HCT116 (cell line): ENCODE data around the gene PRIMA1. TPM values are rescaled to one million over a fixed set of nuclear protein-coding genes. Genes with fewer than 3 reads are reported as not detected.
A peak's percentile ranks its signal among the peaks of the same experiment; 100 is the strongest.

ENCODE experiments used
- ATAC-seq: fragments of 200-7000 bp; cut with Tn5 transposase; 2 replicates; pipeline ENCODE4 v1.9.1; 2020; ENCODE audit warnings: mild to moderate bottlenecking, moderate library complexity
- BruUV-seq: library from RNA; stranded (reverse); fragments of 400-500 nt; replicated peaks from 2 replicates; lab custom pipeline; 2021; lab: Mats Ljungman, UMichigan
- CTCF ChIA-PET: fragments of 300-600 bp; sonication (Branson Sonifier 250); formaldehyde crosslinking; loops from one replicate; lab custom pipeline; 2021; ENCODE audit warnings: antibody characterized with exemption; lab: Charles Lee
- POLR2A ChIA-PET: fragments of 300-600, 350-600 bp; sonication (Branson Sonifier 250); formaldehyde crosslinking; loops from one replicate; lab custom pipeline; 2021; ENCODE audit warnings: antibody characterized with exemption; lab: Charles Lee
- RAD21 ChIA-PET, 2 experiments: fragments of 300-600 bp; sonication (Branson Sonifier 250); formaldehyde crosslinking; loops; one replicate each; lab custom pipeline; 2023; ENCODE audit warnings: low total read pairs in 2 of 2; ENCODE audit not compliant: uncharacterized antibody in 2 of 2, unreplicated experiment in 2 of 2, low non-redundant PET in 1 of 2; lab: Charles Lee
- DNase-seq: peaks from one replicate; pipeline ENCODE4 v3.0.0-alpha.2; 2010; ENCODE audit warnings: low read depth, low spot score
- H2AFZ ChIP-seq: fragments of 200-600 bp; shearing (Covaris generic), sonication (generic); 2 replicates; pipeline ENCODE4 v1.6.1; 2017; ENCODE audit warnings: low read depth, mixed run types, mixed read lengths, antibody characterized with exemption, low read length; ENCODE audit not compliant: poor library complexity, severe bottlenecking
- H3K27ac ChIP-seq: 2 replicates; pipeline ENCODE4 v1.5.1; 2012; ENCODE audit warnings: low read depth, low read length
- H3K27me3 ChIP-seq: fragments of 200-600 bp; sonication (generic); 2 replicates; pipeline ENCODE4 v1.6.1; 2016; ENCODE audit warnings: mixed run types, low read length, mixed read lengths; ENCODE audit not compliant: insufficient read depth
- H3K36me3 ChIP-seq, 2 experiments: fragments of 200-500 bp in 1 of 2; fragments of 200-600 bp in 1 of 2; sonication (Bioruptor generic) in 1 of 2; sonication (generic) in 1 of 2; 2 replicates each; pipeline versions ENCODE4 v1.5.1 to v1.6.1; 2014 to 2016; ENCODE audit warnings: low read length in 2 of 2, inconsistent platforms in 1 of 2, mixed read lengths in 1 of 2, mixed run types in 1 of 2; ENCODE audit not compliant: insufficient read depth in 2 of 2, control insufficient read depth in 1 of 2
- H3K4me1 ChIP-seq, 2 experiments: fragments of 200-600 bp in 1 of 2; sonication (generic) in 1 of 2; 2 replicates each; pipeline versions ENCODE4 v1.5.1 to v1.6.1; 2012 to 2017; ENCODE audit warnings: low read length in 2 of 2, inconsistent platforms in 1 of 2, mild to moderate bottlenecking in 1 of 2, mixed read lengths in 1 of 2, mixed run types in 1 of 2, moderate library complexity in 1 of 2; ENCODE audit not compliant: insufficient read depth in 2 of 2, control insufficient read depth in 1 of 2
- H3K4me2 ChIP-seq: fragments of 200-600 bp; sonication (generic); 2 replicates; pipeline ENCODE4 v1.6.1; 2017; ENCODE audit warnings: mixed run types, low read length, mixed read lengths
- H3K4me3 ChIP-seq, 2 experiments: fragments of 200-600 bp in 1 of 2; sonication (generic) in 1 of 2; replicated peaks in 1 of 2; 2 replicates each; pipeline ENCODE4 v1.5.1; 2011 to 2016; ENCODE audit warnings: low read length in 2 of 2, control low read depth in 1 of 2, low read depth in 1 of 2, mild to moderate bottlenecking in 1 of 2, mixed read lengths in 1 of 2, mixed run types in 1 of 2
- H3K79me2 ChIP-seq: fragments of 200-600 bp; sonication (generic); 2 replicates; pipeline ENCODE4 v1.6.1; 2017; ENCODE audit warnings: mild to moderate bottlenecking, mixed run types, low read length, moderate library complexity, mixed read lengths; ENCODE audit not compliant: insufficient read depth
- H3K9ac ChIP-seq: fragments of 200-600 bp; sonication (generic); 2 replicates; pipeline ENCODE4 v1.6.1; 2016; ENCODE audit warnings: low read length, mixed read lengths
- H3K9me2 ChIP-seq: fragments of 200-600 bp; sonication (generic), shearing (Covaris generic); 2 replicates; pipeline ENCODE4 v1.6.1; 2017; ENCODE audit warnings: mixed run types, mild to moderate bottlenecking, moderate library complexity; ENCODE audit not compliant: insufficient read depth
- H3K9me3 ChIP-seq, 2 experiments: fragments of 200-500 bp in 1 of 2; fragments of 200-600 bp in 1 of 2; sonication (Bioruptor generic) in 1 of 2; sonication (generic) in 1 of 2; 2 replicates each; pipeline ENCODE4 v1.6.1; 2014 to 2017; ENCODE audit warnings: low read length in 2 of 2, mixed read lengths in 2 of 2, inconsistent platforms in 1 of 2, low read depth in 1 of 2, mild to moderate bottlenecking in 1 of 2, mixed run types in 1 of 2, moderate library complexity in 1 of 2; ENCODE audit not compliant: control insufficient read depth in 1 of 2, insufficient read depth in 1 of 2
- H4K20me1 ChIP-seq: fragments of 200-600 bp; sonication (generic), shearing (Covaris generic); 2 replicates; pipeline ENCODE4 v1.6.1; 2017; ENCODE audit warnings: mixed run types, mild to moderate bottlenecking, moderate library complexity; ENCODE audit not compliant: insufficient read depth
- CBX3 ChIP-seq: IDR thresholded peaks from 2 replicates; pipeline ENCODE4 v1.6.1; 2012; ENCODE audit warnings: low read depth
- CEBPB ChIP-seq: IDR thresholded peaks from 2 replicates; pipeline ENCODE4 v1.6.1; 2012; ENCODE audit warnings: low read depth
- EGR1 ChIP-seq: IDR thresholded peaks from 2 replicates; pipeline ENCODE4 v1.6.1; 2012; ENCODE audit warnings: low read depth
- EZH2phosphoT487 ChIP-seq: fragments of 200-600 bp; IDR thresholded peaks from 2 replicates; pipeline ENCODE4 v1.6.1; 2018; ENCODE audit warnings: antibody characterized with exemption, borderline replicate concordance
- JUND ChIP-seq: IDR thresholded peaks from 2 replicates; pipeline ENCODE4 v1.6.1; 2012
- POLR2A ChIP-seq: IDR thresholded peaks from 2 replicates; pipeline ENCODE4 v1.7.0; 2011; ENCODE audit warnings: borderline replicate concordance; ENCODE audit not compliant: insufficient read depth, insufficient read length; ENCODE audit errors: extremely low read depth
- POLR2AphosphoS5 ChIP-seq: IDR thresholded peaks from 2 replicates; pipeline ENCODE4 v1.6.1; 2011; ENCODE audit warnings: mild to moderate bottlenecking, low read depth, low read length, moderate library complexity
- SIN3A ChIP-seq: IDR thresholded peaks from 2 replicates; pipeline ENCODE4 v1.6.1; 2012; ENCODE audit warnings: low read depth
- SRF ChIP-seq: IDR thresholded peaks from 2 replicates; pipeline ENCODE4 v1.6.1; 2012; ENCODE audit warnings: low read depth
- TCF7L2 ChIP-seq: IDR thresholded peaks from 2 replicates; pipeline ENCODE4 v1.7.0; 2011; ENCODE audit warnings: borderline replicate concordance, inconsistent platforms; ENCODE audit not compliant: insufficient read depth, insufficient read length; ENCODE audit errors: extremely low read depth
- YY1 ChIP-seq: IDR thresholded peaks from 2 replicates; pipeline ENCODE4 v1.6.1; 2011; ENCODE audit warnings: low read length, low read depth, moderate library complexity, mild to moderate bottlenecking; ENCODE audit not compliant: insufficient replicate concordance; ENCODE audit errors: extremely low read depth
- ZNF274 ChIP-seq: fragments of 200-500 bp; sonication (Bioruptor generic); IDR thresholded peaks from 2 replicates; pipeline ENCODE4 v1.6.1; 2014; ENCODE audit warnings: mild to moderate bottlenecking, low read depth, low read length, inconsistent platforms
- intact Hi-C: fragments of 100-400 bp; cut with micrococcal nuclease; formaldehyde crosslinking; loops from 2 replicates; pipeline ENCODE4 v1.10.0; 2022
- total RNA-seq: library from RNA; stranded (reverse); gene quantifications from one replicate; pipeline ENCODE4 v1.2.1, GENCODE V29; 2021; ENCODE audit not compliant: unreplicated experiment
- TF ChIP-seq, protein P1 (sequence below), 3 experiments: fragments of 200-600 bp in 1 of 3; sonication (generic) in 1 of 3; IDR thresholded peaks in 2 of 3; conservative IDR thresholded peaks in 1 of 3; 2 replicates each; pipeline ENCODE4 v1.5.1; 2012 to 2017; ENCODE audit warnings: low read depth in 2 of 3, low read length in 2 of 3, antibody characterized with exemption in 1 of 3, borderline replicate concordance in 1 of 3, control low read depth in 1 of 3, mild to moderate bottlenecking in 1 of 3, mixed read lengths in 1 of 3, mixed run types in 1 of 3, moderate library complexity in 1 of 3; ENCODE audit not compliant: insufficient read depth in 1 of 3
- TF ChIP-seq, protein P2 (sequence below): IDR thresholded peaks from 2 replicates; pipeline ENCODE4 v1.6.1; 2012

Gene PRIMA1
- total RNA-seq, 1 experiment from 2014 or later: 1.5 TPM

DNA sequence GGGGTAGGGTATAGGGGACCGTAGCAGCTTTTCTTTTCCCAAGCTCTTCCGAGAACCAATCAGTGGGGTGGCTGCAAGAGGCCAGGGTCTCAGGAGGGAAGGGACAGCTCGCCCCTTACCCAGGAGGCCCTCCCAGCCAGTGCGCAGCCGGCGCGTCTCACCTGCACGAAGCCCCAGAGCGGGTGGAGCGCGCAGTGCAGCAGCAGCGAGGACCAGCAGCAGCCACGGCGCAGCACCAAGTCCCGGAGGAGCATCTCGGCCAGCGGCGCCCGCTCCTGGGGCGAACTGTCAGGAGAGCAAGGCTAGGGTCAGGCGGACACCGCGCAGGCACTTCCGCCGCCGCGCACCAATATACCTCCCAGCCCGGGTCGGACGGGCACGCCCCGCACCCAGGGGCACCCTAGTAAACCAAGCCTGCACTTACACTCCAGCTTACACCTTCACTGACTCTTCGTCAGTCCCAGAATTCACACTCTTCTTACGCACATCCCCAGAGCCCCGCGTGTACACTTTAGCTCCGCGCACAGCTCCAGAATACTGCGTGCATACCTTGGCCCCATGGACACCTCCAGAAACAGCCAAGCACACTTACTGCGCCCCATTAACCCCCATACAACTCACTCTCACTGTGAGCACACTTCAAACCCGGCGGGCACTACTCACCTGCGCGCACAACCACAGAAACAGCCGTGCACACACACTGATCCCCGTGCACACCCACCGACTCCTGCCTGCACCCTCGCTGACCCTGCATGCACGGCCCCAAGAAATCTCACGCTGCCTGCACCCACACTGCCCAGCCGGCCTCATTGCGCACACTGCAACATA lies 606 bp downstream of the PRIMA1 start:
- Histone ChIP-seq H3K9me2 (no peaks in the 10 kb centered on the region), H3K9ac (peak overlapping the region; percentile 59), H3K27ac (no peak overlapping the region), H3K9me3 (no peaks in the 10 kb centered on the region), H4K20me1 (no peaks in the 10 kb centered on the region), H3K4me2 (peak overlapping the region; percentile 81), H3K79me2 (no peaks in the 10 kb centered on the region), H3K27me3 (no peaks in the 10 kb centered on the region), H3K36me3 (no peaks in the 10 kb centered on the region), H3K4me3 (peak overlapping the region; percentile 35 to 59), H3K4me1 (peaks cover 6 to 15% of the 10 kb centered on the region in 2 experiments), H2AFZ (peak overlapping the region; percentile 56)
- RAD21 ChIA-PET: no interaction called here
- ATAC-seq: no peak
- DNase-seq: no peak
- POLR2A ChIA-PET: no interaction called here
- no peak for TF ChIP-seq POLR2AphosphoS5
- no peak for TF ChIP-seq ZNF274
- TF ChIP-seq, protein P1, sequence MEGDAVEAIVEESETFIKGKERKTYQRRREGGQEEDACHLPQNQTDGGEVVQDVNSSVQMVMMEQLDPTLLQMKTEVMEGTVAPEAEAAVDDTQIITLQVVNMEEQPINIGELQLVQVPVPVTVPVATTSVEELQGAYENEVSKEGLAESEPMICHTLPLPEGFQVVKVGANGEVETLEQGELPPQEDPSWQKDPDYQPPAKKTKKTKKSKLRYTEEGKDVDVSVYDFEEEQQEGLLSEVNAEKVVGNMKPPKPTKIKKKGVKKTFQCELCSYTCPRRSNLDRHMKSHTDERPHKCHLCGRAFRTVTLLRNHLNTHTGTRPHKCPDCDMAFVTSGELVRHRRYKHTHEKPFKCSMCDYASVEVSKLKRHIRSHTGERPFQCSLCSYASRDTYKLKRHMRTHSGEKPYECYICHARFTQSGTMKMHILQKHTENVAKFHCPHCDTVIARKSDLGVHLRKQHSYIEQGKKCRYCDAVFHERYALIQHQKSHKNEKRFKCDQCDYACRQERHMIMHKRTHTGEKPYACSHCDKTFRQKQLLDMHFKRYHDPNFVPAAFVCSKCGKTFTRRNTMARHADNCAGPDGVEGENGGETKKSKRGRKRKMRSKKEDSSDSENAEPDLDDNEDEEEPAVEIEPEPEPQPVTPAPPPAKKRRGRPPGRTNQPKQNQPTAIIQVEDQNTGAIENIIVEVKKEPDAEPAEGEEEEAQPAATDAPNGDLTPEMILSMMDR (IDR thresholded peaks at IDR 0.05 in 2 of 3, conservative IDR thresholded peaks at IDR 0.05 in 1 of 3; ENCODE audit: borderline replicate concordance in 1 of 3, insufficient read depth in 1 of 3, low read depth in 2 of 3, low read length in 2 of 3): no peak
- TF ChIP-seq, protein P2, sequence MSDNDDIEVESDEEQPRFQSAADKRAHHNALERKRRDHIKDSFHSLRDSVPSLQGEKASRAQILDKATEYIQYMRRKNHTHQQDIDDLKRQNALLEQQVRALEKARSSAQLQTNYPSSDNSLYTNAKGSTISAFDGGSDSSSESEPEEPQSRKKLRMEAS: no peak
- no peak for TF ChIP-seq EZH2phosphoT487
- TF ChIP-seq JUND: no peak
- no peak for TF ChIP-seq CEBPB
- no peak for TF ChIP-seq YY1
- TF ChIP-seq SIN3A: no peak
- no peak for TF ChIP-seq SRF
- no peak for TF ChIP-seq TCF7L2
- no peak for TF ChIP-seq CBX3
- no peak for TF ChIP-seq EGR1
- TF ChIP-seq POLR2A: no peak
- BruUV-seq: no TSS peak
- intact Hi-C loops: loop anchor here (2.0 kb wide), 1 partner anchor 133 kb away; no protein-coding TSS in a partner anchor
- CTCF ChIA-PET: no interaction called here
